Lung (tissue), 12 donors: ENCODE results near the gene ME2. TPM values are rescaled to one million over a fixed set of nuclear protein-coding genes. Genes with fewer than 3 reads are reported as not detected.

Experiments used
- ATAC-seq: fragments of 200-7000 bp; cut with Tn5 transposase; one replicate; pipeline ENCODE4 v1.9.1; 2020; ENCODE audit warnings: moderate number of reproducible peaks; ENCODE audit not compliant: insufficient read depth, low FRiP score
- DNase-seq, 3 donors: peaks; one replicate each; pipeline ENCODE4 v3.0.0-alpha.2; 2013 to 2017
- H3K27ac ChIP-seq, 2 donors: one replicate each; pipeline ENCODE4 v1.5.1; 2013; ENCODE audit warnings: mild to moderate bottlenecking in 2 of 2, moderate library complexity in 2 of 2, control low read depth in 1 of 2, inconsistent platforms in 1 of 2, low read depth in 1 of 2, low read length in 1 of 2
- H3K27me3 ChIP-seq, 3 donors: one replicate each; pipeline ENCODE4 v1.5.1; 2013; ENCODE audit warnings: low read length in 2 of 3; ENCODE audit not compliant: control insufficient read depth in 3 of 3, insufficient read depth in 3 of 3
- H3K36me3 ChIP-seq, 4 donors: one replicate each; pipeline ENCODE4 v1.5.1; 2013; ENCODE audit warnings: low read length in 4 of 4, mild to moderate bottlenecking in 1 of 4, moderate library complexity in 1 of 4; ENCODE audit not compliant: control insufficient read depth in 4 of 4, insufficient read depth in 4 of 4
- H3K4me1 ChIP-seq, 5 donors: one replicate each; pipeline ENCODE4 v1.5.1; 2013; ENCODE audit warnings: low read length in 5 of 5, mild to moderate bottlenecking in 2 of 5, moderate library complexity in 1 of 5; ENCODE audit not compliant: control insufficient read depth in 5 of 5, insufficient read depth in 5 of 5
- H3K4me3 ChIP-seq: one replicate; pipeline ENCODE4 v1.5.1; 2013; ENCODE audit warnings: mild to moderate bottlenecking, control low read depth, moderate library complexity
- H3K9ac ChIP-seq, 2 donors: one replicate each; pipeline ENCODE4 v1.5.1; 2013; ENCODE audit warnings: low read length in 2 of 2, control low read depth in 1 of 2; ENCODE audit not compliant: insufficient read depth in 1 of 2
- H3K9me3 ChIP-seq, 4 donors: one replicate each; pipeline ENCODE4 v1.5.1; 2013; ENCODE audit warnings: low read length in 3 of 4, mild to moderate bottlenecking in 1 of 4, moderate library complexity in 1 of 4; ENCODE audit not compliant: control insufficient read depth in 4 of 4, insufficient read depth in 3 of 4
- WGBS, 2 donors: extraction: QIAGEN DNeasy Blood & Tissue Kit; methylation state at CpG; one replicate each; pipeline ENCODE4 v1.1.7; 2013; 5-methylcytosine and 5-hydroxymethylcytosine counted together
- polyA plus RNA-seq, 2 donors: library from polyadenylated mRNA; stranded (reverse); fragments of 200-250 nt; gene quantifications; one replicate each; pipeline ENCODE4 v1.2.1, GENCODE V29; 2013
- total RNA-seq, 2 donors: library from RNA; depleted of rRNA in 1 of 2; stranded (reverse); fragments of >200 nt in 1 of 2; gene quantifications; one replicate each; pipeline ENCODE4 v1.2.1, GENCODE V29; 2014 to 2021
- TF ChIP-seq, protein P1 (sequence below): IDR thresholded peaks from 2 replicates; pipeline ENCODE4 v1.5.1; 2012; ENCODE audit warnings: mild to moderate bottlenecking; ENCODE audit errors: control extremely low read depth, extremely low read depth
- donor health status: control.
- donor health status: control.
- donor health status: Bipolar disorder and iron deficiency.
- donor health status: healthy.
- donor health status: DM: yes; HTN: yes; CAD: no.

ME2 gene
- total and polyA plus RNA-seq, 4 donors: 17.9 to 52.0 (median 34.0) TPM

DNA sequence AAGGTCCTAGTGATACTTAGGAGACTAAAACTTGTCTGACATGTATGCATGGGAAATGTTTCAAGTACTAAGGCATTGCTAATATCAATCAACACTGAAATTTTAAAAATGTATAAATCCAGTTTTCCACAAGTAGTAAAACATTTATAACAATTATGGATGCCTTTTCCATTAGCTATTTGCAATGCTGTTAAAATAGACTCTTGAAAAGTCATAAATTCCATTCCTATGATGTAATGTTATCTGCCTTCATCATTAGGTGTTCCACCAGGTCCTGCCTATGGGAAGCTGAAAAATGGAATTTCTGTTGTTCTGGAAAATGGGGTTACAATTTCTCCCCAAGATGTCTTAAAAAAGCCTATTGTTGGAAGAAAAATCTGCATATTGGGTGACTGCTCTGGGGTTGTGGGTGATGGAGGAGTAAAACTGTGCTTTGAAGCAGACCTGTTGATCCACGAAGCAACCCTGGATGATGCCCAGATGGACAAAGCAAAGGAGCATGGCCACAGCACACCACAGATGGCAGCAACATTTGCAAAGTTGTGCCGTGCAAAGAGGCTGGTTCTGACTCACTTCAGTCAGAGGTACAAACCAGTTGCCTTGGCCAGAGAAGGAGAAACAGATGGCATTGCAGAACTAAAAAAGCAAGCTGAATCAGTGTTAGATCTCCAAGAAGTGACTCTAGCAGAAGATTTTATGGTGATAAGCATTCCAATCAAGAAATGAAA is 107.6 kb downstream of the ME2 start:
- peaks cover 0 to 3% (median 0%) of the 10 kb centered on the region in 5 donors for H3K4me1 ChIP-seq
- H3K9me3 ChIP-seq: peaks cover 0 to 2% (median 0%) of the 10 kb centered on the region in 4 donors
- H3K36me3 ChIP-seq: peaks cover 0 to 7% (median 6%) of the 10 kb centered on the region in 4 donors
- DNase-seq: no peak
- no peak overlapping the region for H3K4me3 ChIP-seq
- TF ChIP-seq, protein P1, sequence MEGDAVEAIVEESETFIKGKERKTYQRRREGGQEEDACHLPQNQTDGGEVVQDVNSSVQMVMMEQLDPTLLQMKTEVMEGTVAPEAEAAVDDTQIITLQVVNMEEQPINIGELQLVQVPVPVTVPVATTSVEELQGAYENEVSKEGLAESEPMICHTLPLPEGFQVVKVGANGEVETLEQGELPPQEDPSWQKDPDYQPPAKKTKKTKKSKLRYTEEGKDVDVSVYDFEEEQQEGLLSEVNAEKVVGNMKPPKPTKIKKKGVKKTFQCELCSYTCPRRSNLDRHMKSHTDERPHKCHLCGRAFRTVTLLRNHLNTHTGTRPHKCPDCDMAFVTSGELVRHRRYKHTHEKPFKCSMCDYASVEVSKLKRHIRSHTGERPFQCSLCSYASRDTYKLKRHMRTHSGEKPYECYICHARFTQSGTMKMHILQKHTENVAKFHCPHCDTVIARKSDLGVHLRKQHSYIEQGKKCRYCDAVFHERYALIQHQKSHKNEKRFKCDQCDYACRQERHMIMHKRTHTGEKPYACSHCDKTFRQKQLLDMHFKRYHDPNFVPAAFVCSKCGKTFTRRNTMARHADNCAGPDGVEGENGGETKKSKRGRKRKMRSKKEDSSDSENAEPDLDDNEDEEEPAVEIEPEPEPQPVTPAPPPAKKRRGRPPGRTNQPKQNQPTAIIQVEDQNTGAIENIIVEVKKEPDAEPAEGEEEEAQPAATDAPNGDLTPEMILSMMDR: no peak
- ATAC-seq: no peak
- H3K9ac ChIP-seq: no peak overlapping the region
- 88 to 98% methylated on average over 2 of the region's 2 CpGs for WGBS, 2 donors
- no peak overlapping the region for H3K27ac ChIP-seq
- H3K27me3 ChIP-seq: no peaks in the 10 kb centered on the region

DNA sequence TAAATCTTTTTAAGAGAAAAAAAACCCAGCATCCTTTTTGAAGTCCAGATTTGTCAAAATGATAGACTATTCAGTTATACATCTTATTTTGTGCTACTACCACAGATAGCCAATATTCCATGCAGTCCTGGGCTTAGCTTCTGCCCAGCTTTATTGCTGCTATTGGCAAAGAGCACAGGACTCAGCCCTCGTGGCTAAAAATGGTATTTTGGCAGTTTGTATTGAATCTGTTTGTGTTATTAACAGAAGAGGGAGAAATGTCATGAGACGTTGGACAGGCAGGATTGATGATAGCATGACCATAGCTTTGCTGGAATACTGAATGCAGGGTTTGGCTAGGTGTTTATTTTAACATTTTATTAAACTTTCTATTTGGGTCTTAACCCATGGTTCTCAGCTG is 108.3 kb downstream of the ME2 start:
- H3K4me3 ChIP-seq: no peak overlapping the region
- no peaks in the 10 kb centered on the region for H3K27me3 ChIP-seq
- H3K4me1 ChIP-seq: peaks cover 0 to 3% (median 0%) of the 10 kb centered on the region in 5 donors
- peaks cover 0 to 7% (median 6%) of the 10 kb centered on the region in 4 donors for H3K36me3 ChIP-seq
- H3K9me3 ChIP-seq: peaks cover 0 to 2% (median 0%) of the 10 kb centered on the region in 4 donors
- ATAC-seq: no peak
- TF ChIP-seq, protein P1: no peak
- no peak for DNase-seq
- H3K27ac ChIP-seq: no peak overlapping the region
- 70 to 82% methylated on average over 2 of the region's 2 CpGs for WGBS, 2 donors
- H3K9ac ChIP-seq: no peak overlapping the region

DNA sequence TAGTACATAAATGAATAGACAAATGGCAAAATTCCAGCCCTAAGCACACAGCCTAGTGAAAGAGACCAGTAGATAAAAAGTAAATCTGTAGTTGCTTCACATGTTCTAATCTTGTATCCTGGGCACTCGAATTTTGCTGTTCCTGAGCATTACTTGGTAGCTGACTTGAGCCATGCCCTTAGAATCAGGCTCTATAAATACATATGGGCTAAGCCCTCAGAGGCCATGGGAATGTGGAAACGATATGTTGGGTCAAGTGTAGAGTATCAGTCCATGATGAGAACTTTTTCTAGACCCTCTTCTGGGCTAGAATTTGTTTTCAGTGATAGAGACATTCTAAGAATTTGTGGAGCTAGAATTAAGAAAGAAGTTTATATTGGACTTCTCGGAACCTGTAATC is 110.8 kb downstream of the ME2 start:
- WGBS, 2 donors: 97 to 98% methylated on average over 3 of the region's 3 CpGs
- Histone ChIP-seq H3K36me3 (peaks cover 0 to 6% (median 5%) of the 10 kb centered on the region in 4 donors), H3K9me3 (no peaks in the 10 kb centered on the region), H3K27ac (no peak overlapping the region), H3K4me1 (no peaks in the 10 kb centered on the region), H3K27me3 (no peaks in the 10 kb centered on the region), H3K4me3 (no peak overlapping the region), H3K9ac (no peak overlapping the region)
- TF ChIP-seq, protein P1: no peak
- DNase-seq (no peak), ATAC-seq (no peak)
